Adipocyte (in vitro differentiated cells): ENCODE measurements around the gene ZNF341.

Experiments
- DNase-seq: peaks from one replicate; pipeline ENCODE4 v3.0.0-alpha.2; 2015; ENCODE audit warnings: low read depth
- H3K27me3 ChIP-seq: replicated peaks from 2 replicates; pipeline ENCODE4 v1.7.0; 2013; ENCODE audit warnings: mild to moderate bottlenecking, low read length, moderate library complexity; ENCODE audit not compliant: control insufficient read depth, insufficient read depth
- H3K36me3 ChIP-seq: 2 replicates; pipeline ENCODE4 v1.7.0; 2013; ENCODE audit warnings: low read length, mild to moderate bottlenecking, moderate library complexity; ENCODE audit not compliant: control insufficient read depth, insufficient read depth, severe bottlenecking
- H3K4me1 ChIP-seq: 2 replicates; pipeline ENCODE4 v1.7.0; 2013; ENCODE audit warnings: mild to moderate bottlenecking, low read length, moderate library complexity; ENCODE audit not compliant: control insufficient read depth, insufficient read depth
- H3K4me3 ChIP-seq: 2 replicates; pipeline ENCODE4 v1.7.0; 2013; ENCODE audit warnings: mild to moderate bottlenecking, low read length, moderate library complexity
- H3K9ac ChIP-seq: 2 replicates; pipeline ENCODE4 v1.7.0; 2013; ENCODE audit warnings: mild to moderate bottlenecking, low read length, moderate library complexity
- H3K9me3 ChIP-seq: 2 replicates; pipeline ENCODE4 v1.7.0; 2013; ENCODE audit warnings: mild to moderate bottlenecking, low read length, moderate library complexity; ENCODE audit not compliant: control insufficient read depth

The ZNF341 gene

GRCh38 chr20:33721391-33722140, 10.2 kb upstream of the ZNF341 start:
- no peaks in the 10 kb centered on the region for H3K27me3 ChIP-seq
- peaks cover 15% of the 10 kb centered on the region for H3K4me1 ChIP-seq
- H3K4me3 ChIP-seq = no peak overlapping the region
- no peaks in the 10 kb centered on the region for H3K36me3 ChIP-seq
- no peaks in the 10 kb centered on the region for H3K9me3 ChIP-seq
- no peak for DNase-seq
- no peak overlapping the region for H3K9ac ChIP-seq

DNA sequence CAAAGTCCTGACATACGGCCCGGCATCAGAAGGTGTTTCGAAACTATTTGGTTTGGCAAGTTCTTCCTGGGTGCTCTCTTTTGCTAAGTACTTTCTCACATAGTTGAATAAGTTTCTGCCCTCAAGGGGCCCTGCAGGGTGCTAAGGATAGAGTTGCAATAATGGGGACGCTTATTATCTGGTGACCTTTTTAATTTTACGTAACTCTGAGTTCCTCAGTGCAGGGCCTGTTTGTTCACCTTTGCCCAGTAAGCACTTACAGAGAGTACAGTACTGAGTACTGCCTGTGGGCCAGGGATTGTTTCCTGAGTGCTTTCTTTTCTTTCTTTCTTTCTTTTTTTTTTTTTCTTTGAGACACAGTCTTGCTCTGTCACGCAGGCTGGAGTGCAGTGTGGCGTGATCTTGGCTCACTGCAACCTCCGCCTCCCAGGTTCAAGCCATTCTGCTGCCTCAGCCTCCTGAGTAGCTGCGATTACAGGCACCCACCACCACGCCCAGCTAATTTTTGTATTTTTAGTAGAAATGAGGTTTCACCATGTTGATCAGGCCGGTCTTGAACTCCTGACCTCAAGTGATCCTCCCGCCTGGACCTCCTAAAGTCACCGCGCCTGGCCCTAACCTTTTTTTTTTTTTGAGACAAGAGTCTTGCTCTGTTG, 7.2 kb upstream of the ZNF341 start:
- no peaks in the 10 kb centered on the region for H3K27me3 ChIP-seq
- H3K4me3 ChIP-seq = no peak overlapping the region
- peaks cover 8% of the 10 kb centered on the region for H3K4me1 ChIP-seq
- no peaks in the 10 kb centered on the region for H3K36me3 ChIP-seq
- DNase-seq = peak; percentile 8
- no peaks in the 10 kb centered on the region for H3K9me3 ChIP-seq
- no peak overlapping the region for H3K9ac ChIP-seq

DNA sequence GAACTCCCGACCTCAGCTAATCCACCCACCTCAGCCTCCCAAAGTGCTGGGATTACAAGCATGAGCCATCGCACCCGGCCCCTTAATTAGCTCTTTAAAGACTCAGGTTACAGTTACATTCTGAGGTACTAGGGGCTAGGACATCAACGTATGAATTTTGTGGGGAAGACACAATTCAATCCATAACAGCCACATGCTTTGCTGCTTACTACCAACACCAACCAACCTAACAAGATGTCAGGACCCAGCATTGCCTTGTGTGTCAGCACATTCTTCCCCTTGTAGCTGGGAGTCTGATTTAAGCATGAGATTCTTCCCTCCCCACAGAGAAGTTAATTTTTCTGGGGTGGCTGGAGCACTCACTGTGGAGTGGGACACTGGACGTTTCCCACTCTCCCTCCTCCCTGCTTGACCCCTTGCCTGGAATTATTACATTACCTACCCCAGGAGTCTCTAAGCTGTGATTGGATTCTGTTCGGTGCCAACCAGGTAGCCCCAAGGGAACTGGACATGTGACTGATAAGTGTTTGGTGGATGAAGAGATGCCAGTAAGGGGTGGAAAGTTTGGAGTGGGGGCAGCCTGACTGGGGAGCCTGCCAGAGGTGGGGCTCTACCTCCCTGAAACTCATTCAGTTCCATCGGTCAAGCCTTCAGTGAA, 6.1 kb upstream of the ZNF341 start:
- Histone ChIP-seq H3K27me3 (no peaks in the 10 kb centered on the region), H3K4me3 (no peak overlapping the region), H3K9me3 (no peaks in the 10 kb centered on the region), H3K4me1 (peaks cover 6% of the 10 kb centered on the region), H3K36me3 (no peaks in the 10 kb centered on the region), H3K9ac (no peak overlapping the region)
- no peak for DNase-seq

DNA sequence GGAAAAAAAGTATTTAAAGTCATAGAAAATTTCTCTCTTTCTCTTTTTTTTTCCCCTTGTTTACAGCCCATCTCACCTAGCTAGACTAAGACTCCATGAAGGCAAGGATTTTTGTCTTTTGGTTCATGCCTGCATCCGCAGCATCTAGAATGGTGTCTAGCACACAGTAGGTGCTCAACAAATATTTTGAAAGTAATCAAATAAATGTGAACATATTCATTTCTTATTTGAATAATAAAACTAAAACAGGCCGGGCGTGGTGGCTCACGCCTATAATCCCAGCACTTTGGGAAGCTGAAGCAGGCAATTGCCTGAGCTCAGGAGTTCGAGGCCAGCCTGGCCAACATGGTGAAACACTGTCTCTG, 4.7 kb upstream of the ZNF341 start:
- no peaks in the 10 kb centered on the region for H3K36me3 ChIP-seq
- H3K27me3 ChIP-seq = no peaks in the 10 kb centered on the region
- peaks cover 11% of the 10 kb centered on the region for H3K4me1 ChIP-seq
- H3K4me3 ChIP-seq = no peak overlapping the region
- no peaks in the 10 kb centered on the region for H3K9me3 ChIP-seq
- no peak overlapping the region for H3K9ac ChIP-seq
- DNase-seq = no peak

DNA sequence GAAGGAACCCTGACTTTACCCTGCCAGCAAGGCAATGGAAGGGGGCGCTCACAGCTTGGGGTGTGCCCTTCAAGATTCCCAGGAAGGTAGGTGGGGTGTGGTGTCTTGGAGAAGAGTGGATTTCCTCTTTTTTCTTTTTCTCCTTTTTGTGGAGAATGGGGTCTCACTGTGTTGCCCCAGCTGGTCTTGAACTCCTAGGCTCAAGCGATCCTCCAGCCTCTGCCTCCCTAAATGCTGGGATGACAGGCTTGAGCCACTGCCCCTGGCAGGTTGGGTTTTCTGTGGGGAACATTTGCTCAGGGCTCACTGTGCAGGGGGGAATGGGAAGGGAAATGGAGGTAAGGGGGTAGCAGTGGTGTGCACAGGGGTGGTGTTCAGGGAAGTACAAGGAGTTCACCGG, 4.0 kb upstream of the ZNF341 start:
- Histone ChIP-seq H3K4me3 (no peak overlapping the region), H3K4me1 (peaks cover 17% of the 10 kb centered on the region), H3K27me3 (no peaks in the 10 kb centered on the region), H3K9me3 (no peaks in the 10 kb centered on the region), H3K9ac (no peak overlapping the region), H3K36me3 (no peaks in the 10 kb centered on the region)
- no peak for DNase-seq

DNA sequence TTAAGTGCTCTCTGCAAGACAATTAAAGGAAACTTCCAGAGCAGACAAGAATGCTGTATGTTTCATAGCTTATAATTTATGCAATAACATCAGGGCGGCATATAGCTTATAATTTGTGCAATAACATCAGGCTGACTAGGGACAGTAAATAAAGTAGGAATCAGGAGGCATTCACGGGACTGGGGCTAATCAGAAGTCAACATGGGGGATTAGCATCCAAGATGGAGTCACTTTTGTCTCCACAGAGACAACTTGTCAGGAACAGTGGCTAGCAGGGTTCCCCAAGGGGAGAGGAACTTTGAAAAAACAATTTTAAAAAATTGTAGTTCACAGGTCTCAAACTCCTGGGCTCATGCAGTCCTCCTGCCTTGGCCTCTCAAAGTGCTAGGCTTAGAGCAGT, 3.3 kb upstream of the ZNF341 start:
- Histone ChIP-seq H3K9ac (no peak overlapping the region), H3K4me3 (no peak overlapping the region), H3K9me3 (no peaks in the 10 kb centered on the region), H3K36me3 (no peaks in the 10 kb centered on the region), H3K4me1 (peaks cover 23% of the 10 kb centered on the region), H3K27me3 (no peaks in the 10 kb centered on the region)
- DNase-seq = no peak

- Histone ChIP-seq H3K9me3 (no peaks in the 10 kb centered on the region), H3K4me3 (no peak overlapping the region), H3K9ac (no peak overlapping the region), H3K4me1 (peaks cover 28% of the 10 kb centered on the region), H3K36me3 (no peaks in the 10 kb centered on the region), H3K27me3 (no peaks in the 10 kb centered on the region)
- DNase-seq = no peak
Measured at GRCh38 chr20:33729101-33729500, 2.7 kb upstream of the ZNF341 start.

DNA sequence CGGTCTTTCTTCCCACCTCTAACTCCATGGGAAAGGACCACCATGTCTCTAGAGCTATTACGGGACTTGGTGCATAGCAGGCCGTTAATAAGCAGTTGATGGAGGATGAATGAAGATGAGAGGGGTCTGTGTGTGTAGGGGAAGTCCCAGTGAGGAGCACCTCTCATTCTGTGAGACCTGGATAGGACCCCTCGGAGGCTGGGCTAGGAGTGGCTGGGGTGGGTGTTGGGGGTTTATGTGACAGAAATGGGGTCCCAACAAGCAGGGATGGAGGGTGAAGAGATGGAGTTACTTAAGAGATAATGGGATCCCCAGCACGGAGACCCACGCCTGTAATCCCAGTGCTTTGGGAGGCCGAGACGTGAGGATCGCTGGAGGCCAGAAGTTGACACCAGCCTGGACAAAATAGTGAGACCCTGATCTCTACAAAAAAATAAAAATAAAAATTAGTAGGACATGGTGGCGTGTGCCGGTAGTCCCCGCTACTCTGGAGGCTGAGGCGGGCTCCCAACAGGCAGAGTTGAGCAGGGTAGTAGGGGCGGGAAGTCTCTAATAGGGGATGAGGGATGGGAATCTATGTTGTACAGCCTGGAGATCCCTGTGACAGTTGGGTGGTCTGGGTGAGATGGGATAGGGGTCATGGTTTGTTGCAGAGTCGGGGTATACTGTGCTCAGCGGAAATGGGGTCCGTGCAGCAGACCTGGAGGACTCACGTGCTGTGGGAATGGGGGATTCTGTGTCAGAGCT, 677 bp upstream of the ZNF341 start:
- Histone ChIP-seq H3K4me3 (peak overlapping the region; percentile 84), H3K9me3 (peaks cover under 1% of the 10 kb centered on the region), H3K36me3 (no peaks in the 10 kb centered on the region), H3K9ac (peak overlapping the region; percentile 87), H3K4me1 (peaks cover 31% of the 10 kb centered on the region), H3K27me3 (no peaks in the 10 kb centered on the region)
- no peak for DNase-seq

- DNase-seq = peak; percentile 94
- Histone ChIP-seq H3K36me3 (no peaks in the 10 kb centered on the region), H3K9ac (peak overlapping the region; percentile 87), H3K27me3 (no peaks in the 10 kb centered on the region), H3K9me3 (peaks cover 10% of the 10 kb centered on the region), H3K4me3 (peak overlapping the region; percentile 79), H3K4me1 (peaks cover 31% of the 10 kb centered on the region)
Measured at GRCh38 chr20:33732166-33732970, 572 bp downstream of the ZNF341 start.

DNA sequence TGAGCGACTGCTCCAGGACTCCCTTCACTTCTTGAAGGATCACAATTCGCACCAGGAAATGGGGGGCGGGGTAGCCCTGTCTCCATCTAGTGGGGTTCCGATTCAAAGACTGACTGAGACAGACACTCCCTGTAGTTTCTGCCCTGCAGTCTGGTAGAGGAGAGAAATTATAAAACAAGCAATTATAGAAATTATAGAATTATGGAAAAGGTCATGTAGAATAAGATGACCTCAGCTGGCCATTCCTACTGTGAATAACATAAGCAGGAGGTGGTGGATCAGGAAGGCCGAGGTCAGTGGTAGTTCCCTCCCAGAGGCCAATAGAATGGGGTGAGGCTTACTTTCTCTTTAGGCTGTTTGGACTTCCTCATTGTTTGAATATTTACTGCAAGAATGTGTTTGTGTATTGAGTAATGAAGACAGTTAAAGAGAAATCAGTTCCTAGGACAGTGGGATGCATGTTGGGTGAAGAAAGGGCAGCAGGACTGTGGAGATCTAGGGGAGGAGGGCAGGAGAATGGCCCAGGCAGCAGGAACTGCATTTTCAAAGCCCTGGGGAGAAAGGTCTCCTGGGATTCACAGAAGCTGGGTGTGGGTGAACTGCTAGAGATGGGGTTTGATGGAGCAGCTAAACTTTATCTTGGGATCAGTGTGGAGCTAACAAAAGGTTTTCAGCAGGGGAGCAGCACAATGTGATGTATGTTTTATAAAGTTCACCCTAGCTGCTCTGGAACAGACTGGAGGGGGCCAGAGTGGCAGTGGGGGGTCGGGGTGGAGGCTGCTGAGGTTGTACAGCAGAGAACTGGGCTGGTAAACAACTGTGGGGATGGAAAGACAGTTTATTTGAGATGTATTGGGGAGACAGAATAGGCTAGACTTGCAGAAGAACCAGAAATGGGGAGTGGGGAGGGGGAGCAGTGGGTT, 2.1 kb downstream of the ZNF341 start:
- Histone ChIP-seq H3K9me3 (peaks cover 15% of the 10 kb centered on the region), H3K36me3 (no peaks in the 10 kb centered on the region), H3K4me1 (peaks cover 31% of the 10 kb centered on the region), H3K9ac (peak overlapping the region; percentile 82), H3K4me3 (peak overlapping the region; percentile 53), H3K27me3 (no peaks in the 10 kb centered on the region)
- DNase-seq = peak; percentile 83
